ENCODE results near the gene CPSF6. TPM values are rescaled to one million over a fixed set of nuclear protein-coding genes. Genes with fewer than 3 reads are reported as not detected.

The CPSF6 gene
- 20.5 and 25.3 TPM in 2 replicates for total RNA-seq

DNA sequence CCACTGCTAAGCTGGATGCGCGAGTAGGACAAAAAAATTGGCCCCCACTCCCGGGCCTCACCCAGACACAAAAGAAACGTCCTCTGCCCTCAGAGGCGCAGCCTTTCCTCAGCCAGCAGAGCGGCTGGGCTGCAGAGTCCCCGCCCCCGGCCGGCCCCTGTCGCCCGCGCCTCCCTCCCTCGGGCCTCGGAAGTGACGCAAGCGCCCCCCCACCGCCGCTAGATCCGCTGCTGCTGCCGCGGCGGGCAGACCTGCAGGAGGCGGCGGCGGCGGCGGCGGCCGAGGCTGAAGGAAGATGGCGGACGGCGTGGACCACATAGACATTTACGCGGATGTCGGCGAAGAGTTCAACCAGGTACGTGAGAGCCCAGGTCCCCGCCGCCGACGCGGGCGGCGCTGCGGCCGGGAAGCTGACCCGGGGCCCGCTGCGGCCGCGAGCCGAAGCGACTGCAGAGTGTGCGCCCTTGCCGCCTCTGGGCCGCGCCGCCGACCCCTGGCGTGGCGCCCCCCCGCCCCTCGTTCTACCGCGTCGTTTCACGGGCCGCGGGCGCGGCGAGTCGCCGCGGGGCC lies at the start of gene CPSF6:
TSS of gene CPSF6 (plus strand) at position 218 of the 570 bp plus-strand sequence. CDS start at position 296, 78 bp downstream.

Other genes with a start within 250 kb of the CPSF6 start
- gene LYZ, start 108.8 kb downstream of the CPSF6 start, total RNA-seq = 0.09 TPM in 1 of 2 replicates, not detected in the other
- 8.8 and 9.0 TPM in 2 replicates for gene YEATS4, start 120.2 kb downstream of the CPSF6 start, total RNA-seq
- gene FRS2, start 230.8 kb downstream of the CPSF6 start, total RNA-seq = 28.4 and 31.7 TPM in 2 replicates